Activated naive CD4-positive, alpha-beta T cell treated with anti-CD3 and anti-CD28 coated beads, Interleukin-2, amount 50 U/mL, for 16 hours (primary cell): Measurements from ENCODE around the gene C9orf40.

Experiments used
- DNase-seq: peaks from one replicate; pipeline ENCODE4 v3.0.0-alpha.2; 2020

Gene C9orf40

GRCh38 chr9:74935008-74935407, 17.7 kb downstream of the C9orf40 start:
- DNase-seq = no peak

DNA sequence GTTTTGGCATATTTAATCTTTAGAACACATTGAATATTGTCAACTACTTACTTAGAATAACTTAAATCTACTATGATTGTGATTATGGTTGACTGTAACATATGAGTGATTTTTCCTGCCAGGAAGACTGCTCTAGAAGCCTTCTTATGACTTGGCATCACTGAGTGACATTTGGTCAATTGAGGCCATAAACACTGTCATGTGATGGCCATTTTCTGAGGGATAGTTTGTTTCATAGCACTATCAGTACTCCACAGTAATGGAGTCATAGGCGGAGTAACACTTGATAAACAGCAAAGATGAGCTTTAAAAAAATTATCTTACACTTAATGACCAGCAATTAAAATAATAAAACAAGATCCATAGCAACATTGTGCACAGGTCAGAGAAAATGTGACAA, 31.0 kb downstream of the C9orf40 start:
- no peak for DNase-seq

- no peak for DNase-seq
Observed at GRCh38 chr9:74920944-74921626, 31.6 kb downstream of the C9orf40 start.

DNA sequence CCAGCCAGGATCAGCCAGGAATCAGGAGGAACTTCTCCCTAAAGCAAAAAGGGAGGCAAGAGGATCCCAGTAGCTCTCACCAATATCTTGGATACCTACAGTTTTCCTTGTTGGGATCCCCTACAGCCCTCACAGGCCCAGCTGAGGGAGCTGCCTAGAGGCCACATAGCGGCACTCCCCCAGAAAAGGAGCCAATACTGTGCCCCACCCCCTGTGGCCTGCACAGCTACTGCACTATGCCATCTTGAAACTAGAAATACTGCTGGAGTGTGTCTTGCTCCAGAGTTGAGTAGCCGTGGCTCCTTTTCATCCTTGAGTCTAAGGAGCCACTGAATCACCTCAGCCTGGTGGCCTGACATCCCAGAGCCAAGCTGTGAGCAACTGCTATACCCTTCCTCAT, 42.7 kb downstream of the C9orf40 start:
- no peak for DNase-seq

- no peak for DNase-seq
Observed at GRCh38 chr9:74908665-74909064, 44.0 kb downstream of the C9orf40 start.

- no peak for DNase-seq
Observed at GRCh38 chr9:74907085-74907484, 45.6 kb downstream of the C9orf40 start.

DNA sequence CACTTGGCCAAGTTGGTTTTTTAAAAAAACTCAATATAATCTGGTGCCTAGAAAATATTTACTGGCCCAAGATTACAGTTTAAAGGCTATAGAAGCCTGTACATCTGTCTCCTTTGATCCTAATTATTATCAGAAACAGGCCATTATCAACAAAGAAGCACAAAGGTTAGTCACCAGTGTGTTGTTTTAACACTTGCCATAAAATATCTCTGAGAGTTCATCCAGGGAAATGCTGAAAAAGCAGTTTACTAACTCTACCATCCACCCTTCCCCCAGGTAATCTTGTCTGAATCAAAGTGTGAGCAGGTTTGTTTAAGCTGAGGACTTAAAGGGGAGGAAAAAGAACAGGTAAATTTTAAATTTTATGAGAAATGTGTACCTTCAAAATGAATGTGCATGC, 51.7 kb downstream of the C9orf40 start:
- no peak for DNase-seq
